Measurements from ENCODE around the gene CATSPERD.

The CATSPERD gene

DNA sequence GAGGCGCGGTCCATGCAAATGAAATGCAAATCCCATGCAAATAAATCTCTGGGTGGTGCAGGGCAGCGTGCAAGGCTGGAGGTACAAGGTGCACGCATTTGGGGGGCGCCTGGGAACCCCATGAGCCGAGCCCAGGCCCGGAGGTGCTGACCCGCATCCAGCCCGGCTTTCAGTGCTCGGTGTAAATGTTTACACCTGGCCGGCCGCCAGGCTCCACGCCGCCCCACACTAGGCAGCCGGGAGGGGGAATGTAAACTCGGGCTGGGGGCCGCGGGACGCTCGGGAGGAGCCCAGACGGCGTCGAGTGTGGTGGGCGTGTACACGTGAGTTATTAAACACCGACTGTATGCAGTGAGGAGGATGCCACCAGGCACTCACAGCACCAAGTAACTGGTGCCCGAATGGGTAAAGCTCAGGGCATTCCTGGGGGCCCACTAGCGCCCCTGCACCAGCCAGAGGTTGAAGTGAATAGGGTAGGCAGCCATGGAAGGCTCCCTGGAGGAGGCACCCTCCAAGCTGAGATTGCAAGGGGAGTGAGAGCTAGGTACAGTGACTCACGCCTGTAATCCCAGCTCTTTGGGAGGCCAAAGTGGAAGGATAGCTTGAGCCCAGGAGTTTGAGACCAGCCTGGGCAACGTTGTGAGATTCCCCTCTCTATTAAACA, 101.9 kb downstream of the CATSPERD start:
- Histone ChIP-seq H3K9ac (ENCODE audit: low read length) (no peak overlapping the region), H3K27ac (ENCODE audit: low read length) (no peak overlapping the region), H3K4me1 (ENCODE audit: control insufficient read depth, low read depth, low read length) (no peaks in the 10 kb centered on the region), H3K4me3 (ENCODE audit: low read length) (no peak overlapping the region), H3K36me3 (ENCODE audit: control insufficient read depth, low read depth, low read length) (no peaks in the 10 kb centered on the region), H3K27me3 (ENCODE audit: control insufficient read depth, insufficient read depth, low read length) (no peaks in the 10 kb centered on the region), H3K9me3 (ENCODE audit: control insufficient read depth, low read depth, low read length) (no peaks in the 10 kb centered on the region)

DNA sequence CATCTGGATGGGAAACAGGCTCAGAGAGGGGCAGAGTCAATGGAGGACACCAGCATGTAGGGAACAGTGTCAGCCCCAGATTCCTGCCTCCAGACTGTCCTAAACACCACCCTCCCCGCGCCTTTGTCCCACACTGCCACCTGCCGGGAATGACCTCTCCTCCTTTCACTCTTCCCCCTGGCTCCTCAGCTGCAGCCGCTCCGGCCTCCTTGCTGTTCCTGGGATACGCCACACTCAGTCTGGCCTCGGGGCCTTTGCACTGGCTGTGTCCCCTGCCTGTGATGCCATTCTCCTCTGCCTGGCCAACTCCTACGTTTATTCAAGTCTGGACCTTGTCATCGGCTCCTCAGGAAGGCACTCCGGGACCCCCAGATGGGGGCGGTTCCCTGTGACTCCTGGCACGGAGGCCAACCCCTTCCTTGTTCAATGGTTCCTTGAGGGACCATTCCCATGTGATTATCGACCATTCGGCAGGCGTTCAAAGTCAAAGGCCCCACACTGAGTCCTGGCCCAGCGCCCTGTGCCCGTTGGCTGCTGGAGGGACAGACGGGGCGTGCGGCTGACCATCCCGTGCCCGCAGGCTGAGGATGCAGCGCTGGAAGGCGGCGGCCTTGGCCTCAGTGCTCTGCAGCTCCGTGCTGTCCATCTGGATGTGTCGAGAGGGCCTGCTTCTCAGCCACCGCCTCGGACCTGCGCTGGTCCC, 103.3 kb downstream of the CATSPERD start:
- H3K27me3 ChIP-seq (ENCODE audit: control insufficient read depth, insufficient read depth, low read length), result no peaks in the 10 kb centered on the region
- H3K4me1 ChIP-seq (ENCODE audit: control insufficient read depth, low read depth, low read length), result peaks cover 2% of the 10 kb centered on the region
- H3K4me3 ChIP-seq (ENCODE audit: low read length), result no peak overlapping the region
- H3K9ac ChIP-seq (ENCODE audit: low read length), result no peak overlapping the region
- no peaks in the 10 kb centered on the region for H3K36me3 ChIP-seq (ENCODE audit: control insufficient read depth, low read depth, low read length)
- H3K27ac ChIP-seq (ENCODE audit: low read length), result no peak overlapping the region
- H3K9me3 ChIP-seq (ENCODE audit: control insufficient read depth, low read depth, low read length), result no peaks in the 10 kb centered on the region

DNA sequence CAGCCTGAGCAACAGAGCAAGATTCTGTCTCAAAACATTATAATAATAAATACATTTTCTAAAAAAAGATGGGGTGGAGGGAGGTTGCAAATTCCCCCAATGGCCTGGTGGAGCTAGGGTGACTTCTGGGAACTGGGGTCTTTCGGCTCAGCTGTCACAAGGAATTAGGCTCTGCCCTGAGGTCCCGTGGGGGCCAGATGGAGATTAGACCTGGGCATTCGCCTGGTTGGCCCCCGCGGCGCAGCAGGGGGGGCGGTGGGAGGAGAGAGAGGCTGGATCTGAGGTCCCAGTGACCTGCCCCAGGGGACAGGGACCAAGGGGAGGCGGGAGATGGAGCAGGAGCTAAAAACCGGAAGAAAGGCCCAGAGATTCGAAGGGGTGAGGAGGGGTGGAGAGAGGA, 104.3 kb downstream of the CATSPERD start:
- Histone ChIP-seq H3K9ac (ENCODE audit: low read length) (no peak overlapping the region), H3K4me1 (ENCODE audit: control insufficient read depth, low read depth, low read length) (peaks cover 3% of the 10 kb centered on the region), H3K36me3 (ENCODE audit: control insufficient read depth, low read depth, low read length) (no peaks in the 10 kb centered on the region)

DNA sequence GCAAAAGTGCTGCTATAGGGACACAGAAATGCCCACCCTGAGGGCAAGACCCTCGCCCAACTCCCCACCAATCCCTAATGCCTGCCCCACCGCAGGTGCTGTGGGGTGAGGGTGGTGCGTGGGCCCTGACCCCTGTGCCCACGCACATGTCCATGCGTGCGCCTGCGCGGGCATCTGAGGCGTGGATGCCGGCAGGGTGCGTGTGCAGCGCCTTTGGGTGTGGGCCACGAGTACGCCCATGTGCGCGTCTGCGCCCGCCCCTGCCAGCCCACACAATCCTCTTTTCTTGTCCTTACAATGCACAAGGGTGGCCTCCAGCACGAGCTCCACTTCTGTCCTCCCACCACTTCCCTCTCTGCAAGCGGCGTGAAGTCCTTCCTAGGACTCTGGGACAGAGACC, 104.7 kb downstream of the CATSPERD start:
- Histone ChIP-seq H3K4me1 (ENCODE audit: control insufficient read depth, low read depth, low read length) (peaks cover 3% of the 10 kb centered on the region), H3K9ac (ENCODE audit: low read length) (no peak overlapping the region), H3K4me3 (ENCODE audit: low read length) (no peak overlapping the region), H3K9me3 (ENCODE audit: control insufficient read depth, low read depth, low read length) (no peaks in the 10 kb centered on the region), H3K36me3 (ENCODE audit: control insufficient read depth, low read depth, low read length) (no peaks in the 10 kb centered on the region), H3K27ac (ENCODE audit: low read length) (no peak overlapping the region), H3K27me3 (ENCODE audit: control insufficient read depth, insufficient read depth, low read length) (no peaks in the 10 kb centered on the region)

More for the DNA sequence above, 104.3 kb downstream of the CATSPERD start:
- no peaks in the 10 kb centered on the region for H3K27me3 ChIP-seq (ENCODE audit: control insufficient read depth, insufficient read depth, low read length)
- no peak overlapping the region for H3K27ac ChIP-seq (ENCODE audit: low read length)
- H3K4me3 ChIP-seq (ENCODE audit: low read length), result no peak overlapping the region
- no peaks in the 10 kb centered on the region for H3K9me3 ChIP-seq (ENCODE audit: control insufficient read depth, low read depth, low read length)

DNA sequence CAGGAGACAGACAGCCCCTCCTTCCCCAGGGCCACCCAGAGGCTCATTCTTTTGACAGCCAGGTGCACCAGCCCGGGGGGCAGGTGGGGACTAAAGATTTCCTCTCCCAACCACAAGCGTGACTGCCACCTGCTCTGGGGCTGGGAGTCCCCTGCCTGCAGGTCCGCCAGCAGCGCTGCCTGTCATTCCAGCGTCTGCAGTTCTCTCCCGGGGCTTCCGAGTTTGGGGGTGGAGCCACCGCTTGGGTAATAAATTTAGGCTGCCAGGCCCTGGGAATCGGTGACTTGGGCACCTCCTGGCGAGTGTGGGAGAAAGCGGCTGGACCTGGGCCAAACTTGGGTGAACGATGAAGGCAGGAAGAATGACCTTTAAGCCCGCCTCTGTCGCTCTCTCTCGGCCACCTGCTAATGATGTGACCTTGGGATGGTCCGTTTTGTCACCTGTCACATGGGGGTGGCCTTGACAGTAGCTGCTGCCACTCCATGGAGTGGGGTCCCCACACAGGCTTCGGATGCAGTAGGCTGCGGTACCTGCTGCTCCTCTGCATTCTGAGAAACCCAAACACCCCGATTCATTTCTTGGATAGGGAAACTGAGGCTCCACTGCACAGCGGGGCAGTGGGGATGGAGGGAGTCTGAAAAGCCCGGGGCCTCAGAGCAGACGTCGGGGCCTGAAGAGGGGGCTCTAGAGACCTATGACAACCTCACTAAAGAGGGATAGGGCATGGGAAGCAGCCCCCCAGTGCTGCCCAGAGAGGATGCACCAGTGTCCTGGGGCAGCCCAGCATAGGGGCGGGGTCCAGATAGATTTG, 106.3 kb downstream of the CATSPERD start:
- H3K4me1 ChIP-seq (ENCODE audit: control insufficient read depth, low read depth, low read length), result peaks cover 3% of the 10 kb centered on the region
- H3K4me3 ChIP-seq (ENCODE audit: low read length), result no peak overlapping the region
- H3K27me3 ChIP-seq (ENCODE audit: control insufficient read depth, insufficient read depth, low read length), result no peaks in the 10 kb centered on the region
- H3K27ac ChIP-seq (ENCODE audit: low read length), result no peak overlapping the region
- no peak overlapping the region for H3K9ac ChIP-seq (ENCODE audit: low read length)
- H3K9me3 ChIP-seq (ENCODE audit: control insufficient read depth, low read depth, low read length), result no peaks in the 10 kb centered on the region
- no peaks in the 10 kb centered on the region for H3K36me3 ChIP-seq (ENCODE audit: control insufficient read depth, low read depth, low read length)

DNA sequence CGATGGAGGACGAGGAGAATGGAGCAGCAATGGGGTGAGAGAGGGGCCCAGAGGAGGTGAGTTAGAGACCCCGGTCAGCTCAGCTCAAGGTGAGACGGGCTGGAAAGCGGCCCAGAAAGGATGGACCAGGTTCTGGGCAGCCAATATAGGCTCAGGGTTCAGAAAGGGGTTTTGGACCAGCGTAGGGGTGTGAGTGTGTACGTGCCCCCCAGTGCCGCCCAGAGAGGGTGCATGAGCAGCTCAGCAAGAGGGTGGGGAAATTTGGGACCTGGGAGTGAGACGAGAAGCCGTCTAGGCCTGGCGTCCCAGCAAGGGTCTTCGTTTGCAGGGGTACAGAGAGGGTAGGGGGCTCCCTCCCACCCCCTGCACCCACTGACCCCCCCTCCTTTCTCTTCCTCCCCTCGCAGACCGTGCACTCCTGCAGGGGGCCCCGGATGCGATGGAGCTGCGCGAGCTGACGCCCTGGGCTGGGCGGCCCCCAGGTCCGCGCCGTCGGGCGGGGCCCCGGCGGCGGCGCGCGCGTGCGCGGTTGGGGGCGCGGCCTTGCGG, 107.0 kb downstream of the CATSPERD start:
- no peaks in the 10 kb centered on the region for H3K9me3 ChIP-seq (ENCODE audit: control insufficient read depth, low read depth, low read length)
- H3K27me3 ChIP-seq (ENCODE audit: control insufficient read depth, insufficient read depth, low read length), result no peaks in the 10 kb centered on the region
- H3K27ac ChIP-seq (ENCODE audit: low read length), result no peak overlapping the region
- no peaks in the 10 kb centered on the region for H3K36me3 ChIP-seq (ENCODE audit: control insufficient read depth, low read depth, low read length)
- H3K4me3 ChIP-seq (ENCODE audit: low read length), result peak overlapping the region; percentile 44
- H3K9ac ChIP-seq (ENCODE audit: low read length), result no peak overlapping the region
- H3K4me1 ChIP-seq (ENCODE audit: control insufficient read depth, low read depth, low read length), result peaks cover 3% of the 10 kb centered on the region

DNA sequence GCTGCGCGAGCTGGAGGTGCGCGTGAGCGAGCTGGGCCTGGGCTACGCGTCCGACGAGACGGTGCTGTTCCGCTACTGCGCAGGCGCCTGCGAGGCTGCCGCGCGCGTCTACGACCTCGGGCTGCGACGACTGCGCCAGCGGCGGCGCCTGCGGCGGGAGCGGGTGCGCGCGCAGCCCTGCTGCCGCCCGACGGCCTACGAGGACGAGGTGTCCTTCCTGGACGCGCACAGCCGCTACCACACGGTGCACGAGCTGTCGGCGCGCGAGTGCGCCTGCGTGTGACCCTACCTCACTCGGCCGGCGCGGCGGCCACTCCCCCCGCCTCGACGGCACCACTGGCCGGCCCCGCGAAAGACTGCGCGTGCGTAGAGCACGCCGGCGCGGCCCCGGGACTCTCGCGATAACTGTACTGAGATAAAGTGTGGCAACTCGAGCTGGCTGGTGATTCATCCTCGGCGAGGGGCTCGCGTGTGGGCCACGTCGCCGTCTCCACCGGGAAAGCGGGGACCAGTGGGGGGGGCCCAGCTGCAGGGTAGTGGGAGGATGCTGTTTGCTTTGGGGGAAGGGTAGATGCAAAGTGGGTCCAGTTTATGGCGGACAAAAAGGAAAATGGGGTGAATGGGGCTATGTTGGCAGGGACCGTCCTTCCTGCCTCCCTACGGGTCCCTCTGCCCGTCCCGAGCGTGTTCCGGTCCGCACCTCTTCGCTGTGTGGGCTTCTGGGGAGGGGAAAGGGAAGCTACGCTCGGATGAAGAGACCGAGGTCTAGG, 107.6 kb downstream of the CATSPERD start:
- Histone ChIP-seq H3K9me3 (ENCODE audit: control insufficient read depth, low read depth, low read length) (no peaks in the 10 kb centered on the region), H3K9ac (ENCODE audit: low read length) (peak overlapping the region; percentile 81), H3K36me3 (ENCODE audit: control insufficient read depth, low read depth, low read length) (no peaks in the 10 kb centered on the region), H3K4me1 (ENCODE audit: control insufficient read depth, low read depth, low read length) (peaks cover 3% of the 10 kb centered on the region), H3K27ac (ENCODE audit: low read length) (peak overlapping the region; percentile 55), H3K4me3 (ENCODE audit: low read length) (peak overlapping the region; percentile 68), H3K27me3 (ENCODE audit: control insufficient read depth, insufficient read depth, low read length) (no peaks in the 10 kb centered on the region)
